ENCODE results near the gene MTNR1A. TPM values are rescaled to one million over a fixed set of nuclear protein-coding genes. Genes with fewer than 3 reads are reported as not detected.

MTNR1A gene
- total and polyA plus RNA-seq, 2 experiments from 2014 or later = 0.10 to 0.60 TPM

GRCh38 chr4:186502231-186502630 lies 53.1 kb downstream of the MTNR1A start:
- Histone ChIP-seq H3K9me3 (ENCODE audit: low read depth) (no peaks in the 10 kb centered on the region), H3K4me1 (ENCODE audit: low read depth) (no peaks in the 10 kb centered on the region), H3K27ac (no peak overlapping the region), H3K4me3 (no peak overlapping the region), H3K36me3 (no peaks in the 10 kb centered on the region), H3K27me3 (no peaks in the 10 kb centered on the region)
- TF ChIP-seq, protein P1, sequence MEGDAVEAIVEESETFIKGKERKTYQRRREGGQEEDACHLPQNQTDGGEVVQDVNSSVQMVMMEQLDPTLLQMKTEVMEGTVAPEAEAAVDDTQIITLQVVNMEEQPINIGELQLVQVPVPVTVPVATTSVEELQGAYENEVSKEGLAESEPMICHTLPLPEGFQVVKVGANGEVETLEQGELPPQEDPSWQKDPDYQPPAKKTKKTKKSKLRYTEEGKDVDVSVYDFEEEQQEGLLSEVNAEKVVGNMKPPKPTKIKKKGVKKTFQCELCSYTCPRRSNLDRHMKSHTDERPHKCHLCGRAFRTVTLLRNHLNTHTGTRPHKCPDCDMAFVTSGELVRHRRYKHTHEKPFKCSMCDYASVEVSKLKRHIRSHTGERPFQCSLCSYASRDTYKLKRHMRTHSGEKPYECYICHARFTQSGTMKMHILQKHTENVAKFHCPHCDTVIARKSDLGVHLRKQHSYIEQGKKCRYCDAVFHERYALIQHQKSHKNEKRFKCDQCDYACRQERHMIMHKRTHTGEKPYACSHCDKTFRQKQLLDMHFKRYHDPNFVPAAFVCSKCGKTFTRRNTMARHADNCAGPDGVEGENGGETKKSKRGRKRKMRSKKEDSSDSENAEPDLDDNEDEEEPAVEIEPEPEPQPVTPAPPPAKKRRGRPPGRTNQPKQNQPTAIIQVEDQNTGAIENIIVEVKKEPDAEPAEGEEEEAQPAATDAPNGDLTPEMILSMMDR (IDR thresholded peaks at IDR 0.05; ENCODE audit: low read depth, low read length) = no peak
- no peak for DNase-seq (ENCODE audit: low read depth in 1 of 2, low spot score in 1 of 2)

- H3K27me3 ChIP-seq = no peaks in the 10 kb centered on the region
- H3K9me3 ChIP-seq (ENCODE audit: low read depth) = no peaks in the 10 kb centered on the region
- TF ChIP-seq, protein P1 (IDR thresholded peaks at IDR 0.05; ENCODE audit: low read depth, low read length) = no peak
- no peak for DNase-seq (ENCODE audit: low read depth in 1 of 2, low spot score in 1 of 2)
- no peak overlapping the region for H3K27ac ChIP-seq
- no peaks in the 10 kb centered on the region for H3K4me1 ChIP-seq (ENCODE audit: low read depth)
- no peaks in the 10 kb centered on the region for H3K36me3 ChIP-seq
- H3K4me3 ChIP-seq = no peak overlapping the region
These were observed 53.8 kb downstream of the MTNR1A start for GRCh38 chr4:186501554-186501953.

DNA sequence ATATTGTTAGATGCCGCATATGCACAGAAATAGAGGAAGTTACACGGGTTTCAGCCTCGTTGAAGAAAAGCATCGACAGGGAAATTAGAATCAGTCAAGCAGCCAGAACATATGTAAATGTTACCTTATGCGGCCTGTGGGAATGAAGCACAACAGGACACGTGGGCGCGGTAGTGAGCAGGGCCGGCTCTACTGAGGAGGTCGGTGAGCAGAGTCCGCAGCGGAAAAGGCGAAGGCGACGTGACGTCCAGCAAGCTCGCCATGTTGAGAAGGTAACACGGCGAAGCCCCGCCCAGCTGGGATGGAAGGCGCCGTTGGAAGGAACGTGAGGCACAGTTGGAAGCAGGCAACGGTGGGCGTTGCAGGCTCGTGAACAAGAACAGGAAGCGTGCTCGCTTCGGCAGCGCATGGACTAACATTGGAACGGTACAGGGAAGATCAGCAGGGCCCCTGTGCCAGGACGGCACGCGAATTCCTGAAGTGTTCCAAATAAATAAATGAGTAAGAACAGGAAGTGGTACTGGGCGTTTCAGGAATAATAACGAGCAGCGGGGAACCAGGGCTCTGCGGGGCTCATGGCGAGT lies 54.6 kb downstream of the MTNR1A start:
- DNase-seq (ENCODE audit: low read depth in 1 of 2, low spot score in 1 of 2) = peak in 1 of 2 donors; percentile 3
- Histone ChIP-seq H3K27ac (no peak overlapping the region), H3K36me3 (no peaks in the 10 kb centered on the region), H3K4me1 (ENCODE audit: low read depth) (no peaks in the 10 kb centered on the region), H3K4me3 (no peak overlapping the region), H3K9me3 (ENCODE audit: low read depth) (no peaks in the 10 kb centered on the region), H3K27me3 (no peaks in the 10 kb centered on the region)
- TF ChIP-seq, protein P1 (IDR thresholded peaks at IDR 0.05; ENCODE audit: low read depth, low read length) = no peak

GRCh38 chr4:186499467-186499866 lies 55.9 kb downstream of the MTNR1A start:
- Histone ChIP-seq H3K27ac (no peak overlapping the region), H3K4me1 (ENCODE audit: low read depth) (no peaks in the 10 kb centered on the region), H3K9me3 (ENCODE audit: low read depth) (no peaks in the 10 kb centered on the region), H3K27me3 (no peaks in the 10 kb centered on the region), H3K36me3 (no peaks in the 10 kb centered on the region), H3K4me3 (no peak overlapping the region)
- DNase-seq (ENCODE audit: low read depth in 1 of 2, low spot score in 1 of 2) = no peak
- TF ChIP-seq, protein P1 (IDR thresholded peaks at IDR 0.05; ENCODE audit: low read depth, low read length) = no peak

DNA sequence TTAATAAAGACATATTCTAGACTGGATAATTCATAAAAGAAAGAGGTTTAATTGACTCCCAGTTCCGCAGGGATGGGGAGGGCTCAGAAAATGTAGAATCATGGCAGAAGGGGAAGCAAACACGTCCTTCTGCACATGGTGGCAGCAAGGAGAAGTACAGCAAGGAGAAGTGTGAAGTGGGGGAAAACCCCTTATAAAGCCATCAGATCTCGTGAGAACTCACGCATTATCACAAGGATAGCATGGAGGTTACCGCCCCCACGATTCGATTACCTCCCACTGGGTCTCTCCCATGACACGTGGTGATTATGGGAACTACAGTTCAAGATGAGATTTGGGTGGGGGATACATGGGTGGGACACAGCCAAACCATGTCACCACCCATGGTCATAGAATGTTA lies 58.3 kb downstream of the MTNR1A start:
- no peaks in the 10 kb centered on the region for H3K9me3 ChIP-seq (ENCODE audit: low read depth)
- no peak overlapping the region for H3K4me3 ChIP-seq
- no peaks in the 10 kb centered on the region for H3K27me3 ChIP-seq
- TF ChIP-seq, protein P1 (IDR thresholded peaks at IDR 0.05; ENCODE audit: low read depth, low read length) = no peak
- H3K36me3 ChIP-seq = no peaks in the 10 kb centered on the region
- no peaks in the 10 kb centered on the region for H3K4me1 ChIP-seq (ENCODE audit: low read depth)
- H3K27ac ChIP-seq = no peak overlapping the region
- no peak for DNase-seq (ENCODE audit: low read depth in 1 of 2, low spot score in 1 of 2)
